A549 (cell line): ENCODE data around the gene CMTR1. TPM values are rescaled to one million over a fixed set of nuclear protein-coding genes. Genes with fewer than 3 reads are reported as not detected.

Experiments used
- ATAC-seq, 2 experiments: fragments of 200-7000 bp in 1 of 2; fragments of >200 bp in 1 of 2; cut with Nextera tagmentation in 1 of 2; cut with Tn5 transposase in 1 of 2; 3 replicates each; pipeline versions ENCODE4 v1.8.0 to v1.9.1; 2018 to 2020; ENCODE audit warnings: mild to moderate bottlenecking in 1 of 2, moderate library complexity in 1 of 2
- CTCF ChIA-PET: fragments of 300-600 bp; sonication (Branson Sonifier 250); formaldehyde crosslinking; extraction: SDS; loops from one replicate; lab custom pipeline; 2021; ENCODE audit warnings: antibody characterized with exemption, inconsistent platforms; lab: Yijun Ruan, JAX
- POLR2A ChIA-PET: fragments of 350-600 bp; formaldehyde crosslinking; extraction: SDS; loops from one replicate; lab custom pipeline; 2021; ENCODE audit warnings: antibody characterized with exemption, inconsistent platforms; lab: Yijun Ruan, JAX
- DNase-seq, 2 experiments: peaks; one replicate each; pipeline versions ENCODE4 v3.0.0 to v3.0.0-alpha.2; 2011 to 2016; ENCODE audit warnings: low read depth in 1 of 2, low spot score in 1 of 2
- FAIRE-seq: peaks from 2 replicates; lab custom pipeline; 2011; peaks lifted over from hg19 to GRCh38; lab: Jason Lieb, UNC
- H3K27ac ChIP-seq, 2 experiments: fragments of >200 bp; sonication (Bioruptor Twin); formaldehyde crosslinking; 3 replicates each; pipeline ENCODE4 v1.5.1; 2016 to 2017
- H3K4me1 ChIP-seq: fragments of >200 bp; sonication (Bioruptor Twin); formaldehyde crosslinking; 3 replicates; pipeline ENCODE4 v1.6.1; 2016
- H3K4me2 ChIP-seq: fragments of >200 bp; sonication (Bioruptor Twin); formaldehyde crosslinking; 3 replicates; pipeline ENCODE4 v1.6.1; 2016
- H3K4me3 ChIP-seq: fragments of >200 bp; sonication (Bioruptor Twin); formaldehyde crosslinking; 3 replicates; pipeline ENCODE4 v1.5.1; 2016
- H3K9me3 ChIP-seq: fragments of >200 bp; sonication (Bioruptor Twin); formaldehyde crosslinking; 3 replicates; pipeline ENCODE4 v1.6.1; 2016
- CBX2 ChIP-seq: fragments of 200-600 bp; sonication (generic); IDR thresholded peaks from 2 replicates; pipeline ENCODE4 v1.6.1; 2016; ENCODE audit warnings: low read depth, mild to moderate bottlenecking, borderline replicate concordance
- CBX8 ChIP-seq: fragments of 200-600 bp; sonication (generic); IDR thresholded peaks from 2 replicates; pipeline ENCODE4 v1.6.1; 2016
- CEBPB ChIP-seq, 2 experiments: fragments of >200 bp in 1 of 2; sonication (Bioruptor Twin) in 1 of 2; formaldehyde crosslinking in 1 of 2; IDR thresholded peaks; 2 replicates each; pipeline ENCODE4 v1.6.1; 2012 to 2016
- EHF ChIP-seq: fragments of 250-450 bp; sonication (Bioruptor Pico); IDR thresholded peaks from 2 replicates; pipeline ENCODE4 v1.5.0; 2020; ENCODE audit warnings: mild to moderate bottlenecking
- EHMT2 ChIP-seq: fragments of 200-600 bp; sonication (generic); IDR thresholded peaks from 2 replicates; pipeline ENCODE4 v1.6.1; 2016; ENCODE audit warnings: antibody characterized with exemption, low read depth, mild to moderate bottlenecking, moderate library complexity
- FOSL2 ChIP-seq, 2 experiments: fragments of 450-650 bp in 1 of 2; fragments of >200 bp in 1 of 2; sonication (Bioruptor Twin) in 1 of 2; formaldehyde crosslinking; IDR thresholded peaks; 2 replicates each; pipeline versions ENCODE4 v1.5.0 to v1.6.1; 2016 to 2020; ENCODE audit warnings: mild to moderate bottlenecking in 1 of 2, moderate library complexity in 1 of 2
- HEYL ChIP-seq: fragments of 250-450 bp; sonication (Bioruptor Pico); IDR thresholded peaks from 2 replicates; pipeline ENCODE4 v1.8.0; 2021; ENCODE audit warnings: mild to moderate bottlenecking, moderate library complexity
- HOXB13 ChIP-seq: fragments of 250-450 bp; sonication (Bioruptor Pico); IDR thresholded peaks from 2 replicates; pipeline ENCODE4 v1.5.0; 2020; ENCODE audit warnings: low read depth, mild to moderate bottlenecking, moderate library complexity
- JUNB ChIP-seq: fragments of >200 bp; sonication (Bioruptor Twin); formaldehyde crosslinking; IDR thresholded peaks from 2 replicates; pipeline ENCODE4 v1.6.1; 2016
- KDM5A ChIP-seq: fragments of 200-600 bp; sonication (generic); IDR thresholded peaks from 2 replicates; pipeline ENCODE4 v1.6.1; 2016; ENCODE audit warnings: antibody characterized with exemption, mild to moderate bottlenecking
- MAFK ChIP-seq: fragments of 450-650 bp; IDR thresholded peaks from 2 replicates; pipeline ENCODE4 v1.6.1; 2014; ENCODE audit not compliant: partially characterized antibody
- POLR2AphosphoS2 ChIP-seq: conservative IDR thresholded peaks from 2 replicates; pipeline ENCODE4 v1.6.1; 2012; ENCODE audit warnings: low read length, improper control_type of control experiment, inconsistent platforms
- RARB ChIP-seq: fragments of 250-450 bp; sonication (Bioruptor Pico); IDR thresholded peaks from 2 replicates; pipeline ENCODE4 v1.8.0; 2021; ENCODE audit warnings: mild to moderate bottlenecking, moderate library complexity
- RCOR1 ChIP-seq: fragments of 150-350 bp; IDR thresholded peaks from 2 replicates; pipeline ENCODE4 v1.6.1; 2014; ENCODE audit warnings: antibody characterized with exemption, low read length, low read depth
- RFX5 ChIP-seq: fragments of 450-650 bp; IDR thresholded peaks from 2 replicates; pipeline ENCODE4 v1.7.1; 2014; ENCODE audit warnings: antibody characterized with exemption, mild to moderate bottlenecking, moderate library complexity
- SMC3 ChIP-seq: fragments of >200 bp; sonication (Bioruptor Twin); formaldehyde crosslinking; IDR thresholded peaks from 3 replicates; pipeline ENCODE4 v1.6.1; 2018; ENCODE audit warnings: inconsistent platforms
- SREBF2 ChIP-seq: fragments of 450-650 bp; IDR thresholded peaks from 2 replicates; pipeline ENCODE4 v1.6.1; 2014; ENCODE audit warnings: mild to moderate bottlenecking, moderate library complexity
- ZC3H11A ChIP-seq: fragments of 450-650 bp; IDR thresholded peaks from 2 replicates; pipeline ENCODE4 v1.6.1; 2014; ENCODE audit warnings: antibody characterized with exemption, mild to moderate bottlenecking
- ZNF302 ChIP-seq: fragments of 250-450 bp; sonication (Bioruptor Pico); IDR thresholded peaks from 2 replicates; pipeline ENCODE4 v1.9.0; 2021; ENCODE audit warnings: inconsistent platforms, mild to moderate bottlenecking, moderate library complexity
- WGBS: methylation state at CpG from one replicate; pipeline ENCODE4 v1.1.6; 2017; ENCODE audit errors: missing lambda C conversion rate; 5-methylcytosine and 5-hydroxymethylcytosine counted together
- polyA plus RNA-seq, 4 experiments: library from polyadenylated mRNA; depleted of rRNA in 3 of 4; stranded (reverse); fragments of >200 nt; fragmentation: RNase III in 1 of 4; extraction: RNeasy Plus Mini Kit Qiagen cat#74134 plus additional on column Dnase treatment in 1 of 4; gene quantifications; 2 replicates in 3 of 4; 3 replicates in 1 of 4; pipeline ENCODE4 v1.2.3, GENCODE V29; 2011 to 2017
- TF ChIP-seq, protein P1 (sequence below): fragments of 250-450 bp; sonication (Bioruptor Pico); IDR thresholded peaks from 2 replicates; pipeline ENCODE4 v1.5.0; 2020; ENCODE audit warnings: low read depth, mild to moderate bottlenecking, moderate library complexity
- TF ChIP-seq, protein P2 (sequence below): fragments of >200 bp; sonication (Bioruptor Twin); formaldehyde crosslinking; IDR thresholded peaks from 3 replicates; pipeline ENCODE4 v1.5.1; 2016
- TF ChIP-seq, protein P3 (sequence below): fragments of 250-450 bp; sonication (Bioruptor Pico); IDR thresholded peaks from 2 replicates; pipeline ENCODE4 v1.5.0; 2021; ENCODE audit warnings: mild to moderate bottlenecking, moderate library complexity, borderline replicate concordance
- TF ChIP-seq, protein P4 (sequence below): IDR thresholded peaks from 2 replicates; pipeline ENCODE4 v1.6.1; 2012
- TF ChIP-seq, protein P5 (sequence below): fragments of 450-650 bp; IDR thresholded peaks from 2 replicates; pipeline ENCODE4 v1.6.1; 2014; ENCODE audit warnings: antibody characterized with exemption

The CMTR1 gene
- polyA plus RNA-seq, 2 of the 4 experiments (the other 2 are of a cell fraction) = 17.0 to 17.8 TPM

DNA sequence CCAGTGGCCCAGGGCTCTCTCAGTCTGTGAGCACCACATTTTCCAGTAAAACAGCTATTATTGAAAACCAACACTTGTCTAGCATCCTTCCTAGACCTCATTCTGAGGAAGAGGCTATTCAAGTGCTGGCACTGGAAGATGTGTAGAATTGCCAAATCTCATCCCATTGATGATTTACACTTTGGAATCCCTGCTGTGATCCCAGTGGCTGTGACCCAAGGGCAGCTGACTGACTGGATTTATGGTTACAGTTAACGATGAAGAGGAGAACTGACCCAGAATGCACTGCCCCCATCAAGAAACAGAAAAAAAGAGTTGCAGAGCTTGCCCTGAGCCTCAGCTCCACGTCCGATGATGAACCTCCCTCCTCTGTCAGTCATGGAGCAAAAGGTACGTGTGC, 2.4 kb downstream of the CMTR1 start (continued):
- no peak for TF ChIP-seq RCOR1
- no peak for TF ChIP-seq CBX2
- no peak for TF ChIP-seq ZNF302
- no peak for TF ChIP-seq FOSL2 (IDR thresholded peaks at IDR 0.05)
- no peak for TF ChIP-seq FOSL2 (CRISPR knock-in tag; IDR thresholded peaks at IDR 0.05)
- TF ChIP-seq RFX5 = no peak
- TF ChIP-seq SMC3 = no peak
- TF ChIP-seq KDM5A = no peak
- no peak for TF ChIP-seq MAFK
- TF ChIP-seq, protein P1, sequence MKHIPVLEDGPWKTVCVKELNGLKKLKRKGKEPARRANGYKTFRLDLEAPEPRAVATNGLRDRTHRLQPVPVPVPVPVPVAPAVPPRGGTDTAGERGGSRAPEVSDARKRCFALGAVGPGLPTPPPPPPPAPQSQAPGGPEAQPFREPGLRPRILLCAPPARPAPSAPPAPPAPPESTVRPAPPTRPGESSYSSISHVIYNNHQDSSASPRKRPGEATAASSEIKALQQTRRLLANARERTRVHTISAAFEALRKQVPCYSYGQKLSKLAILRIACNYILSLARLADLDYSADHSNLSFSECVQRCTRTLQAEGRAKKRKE (CRISPR knock-in tag) = no peak

DNA sequence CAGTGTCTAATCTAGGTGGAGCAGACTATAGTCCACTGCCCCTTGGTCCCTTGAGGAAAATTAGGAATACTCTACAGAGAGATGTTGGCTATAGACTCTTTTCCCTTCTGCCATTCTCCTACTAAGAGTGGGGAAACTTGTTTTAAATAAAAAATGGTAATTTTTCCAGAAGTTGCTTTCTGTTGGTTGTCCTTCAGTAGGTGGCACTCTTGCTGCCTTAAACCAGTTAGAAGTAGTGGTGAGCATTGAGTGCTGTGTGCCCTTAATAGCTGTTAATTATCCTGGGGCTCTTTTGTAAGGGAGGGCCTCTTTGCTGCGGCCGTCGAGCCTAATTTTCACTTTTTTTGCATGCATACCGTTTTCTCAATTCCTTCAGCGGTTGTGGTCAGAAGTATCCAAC, 2.8 kb downstream of the CMTR1 start:
- FAIRE-seq (no peak), DNase-seq (no peak)
- H3K4me1 ChIP-seq = peaks cover 8% of the 10 kb centered on the region; the same call in 1 of the 3 replicates
- H3K27ac ChIP-seq = no peak overlapping the region
- CTCF ChIA-PET = no interaction called here
- 92% methylated on average over 5 of the region's 5 CpGs for whole genome bisulfite sequencing
- no peak overlapping the region for H3K4me2 ChIP-seq
- TF ChIP-seq HOXB13 = no peak
- TF ChIP-seq HEYL (CRISPR knock-in tag) = no peak
- TF ChIP-seq, protein P1 (CRISPR knock-in tag) = no peak
- TF ChIP-seq, protein P2, sequence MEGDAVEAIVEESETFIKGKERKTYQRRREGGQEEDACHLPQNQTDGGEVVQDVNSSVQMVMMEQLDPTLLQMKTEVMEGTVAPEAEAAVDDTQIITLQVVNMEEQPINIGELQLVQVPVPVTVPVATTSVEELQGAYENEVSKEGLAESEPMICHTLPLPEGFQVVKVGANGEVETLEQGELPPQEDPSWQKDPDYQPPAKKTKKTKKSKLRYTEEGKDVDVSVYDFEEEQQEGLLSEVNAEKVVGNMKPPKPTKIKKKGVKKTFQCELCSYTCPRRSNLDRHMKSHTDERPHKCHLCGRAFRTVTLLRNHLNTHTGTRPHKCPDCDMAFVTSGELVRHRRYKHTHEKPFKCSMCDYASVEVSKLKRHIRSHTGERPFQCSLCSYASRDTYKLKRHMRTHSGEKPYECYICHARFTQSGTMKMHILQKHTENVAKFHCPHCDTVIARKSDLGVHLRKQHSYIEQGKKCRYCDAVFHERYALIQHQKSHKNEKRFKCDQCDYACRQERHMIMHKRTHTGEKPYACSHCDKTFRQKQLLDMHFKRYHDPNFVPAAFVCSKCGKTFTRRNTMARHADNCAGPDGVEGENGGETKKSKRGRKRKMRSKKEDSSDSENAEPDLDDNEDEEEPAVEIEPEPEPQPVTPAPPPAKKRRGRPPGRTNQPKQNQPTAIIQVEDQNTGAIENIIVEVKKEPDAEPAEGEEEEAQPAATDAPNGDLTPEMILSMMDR = no peak
- TF ChIP-seq CEBPB (IDR thresholded peaks at IDR 0.05) = no peak
- TF ChIP-seq RARB (CRISPR knock-in tag) = no peak
- no peak for TF ChIP-seq SREBF2
- TF ChIP-seq, protein P3, sequence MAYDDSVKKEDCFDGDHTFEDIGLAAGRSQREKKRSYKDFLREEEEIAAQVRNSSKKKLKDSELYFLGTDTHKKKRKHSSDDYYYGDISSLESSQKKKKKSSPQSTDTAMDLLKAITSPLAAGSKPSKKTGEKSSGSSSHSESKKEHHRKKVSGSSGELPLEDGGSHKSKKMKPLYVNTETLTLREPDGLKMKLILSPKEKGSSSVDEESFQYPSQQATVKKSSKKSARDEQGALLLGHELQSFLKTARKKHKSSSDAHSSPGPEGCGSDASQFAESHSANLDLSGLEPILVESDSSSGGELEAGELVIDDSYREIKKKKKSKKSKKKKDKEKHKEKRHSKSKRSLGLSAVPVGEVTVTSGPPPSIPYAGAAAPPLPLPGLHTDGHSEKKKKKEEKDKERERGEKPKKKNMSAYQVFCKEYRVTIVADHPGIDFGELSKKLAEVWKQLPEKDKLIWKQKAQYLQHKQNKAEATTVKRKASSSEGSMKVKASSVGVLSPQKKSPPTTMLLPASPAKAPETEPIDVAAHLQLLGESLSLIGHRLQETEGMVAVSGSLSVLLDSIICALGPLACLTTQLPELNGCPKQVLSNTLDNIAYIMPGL = no peak
- TF ChIP-seq ZC3H11A = no peak
- TF ChIP-seq, protein P4, sequence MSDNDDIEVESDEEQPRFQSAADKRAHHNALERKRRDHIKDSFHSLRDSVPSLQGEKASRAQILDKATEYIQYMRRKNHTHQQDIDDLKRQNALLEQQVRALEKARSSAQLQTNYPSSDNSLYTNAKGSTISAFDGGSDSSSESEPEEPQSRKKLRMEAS = no peak
- no peak for TF ChIP-seq POLR2AphosphoS2
- TF ChIP-seq EHMT2 = no peak
- no peak for TF ChIP-seq EHF (CRISPR knock-in tag)
- no peak for TF ChIP-seq CBX8
- TF ChIP-seq JUNB = no peak
- TF ChIP-seq SMC3 = no peak
- no peak for TF ChIP-seq RFX5
- TF ChIP-seq, protein P5, sequence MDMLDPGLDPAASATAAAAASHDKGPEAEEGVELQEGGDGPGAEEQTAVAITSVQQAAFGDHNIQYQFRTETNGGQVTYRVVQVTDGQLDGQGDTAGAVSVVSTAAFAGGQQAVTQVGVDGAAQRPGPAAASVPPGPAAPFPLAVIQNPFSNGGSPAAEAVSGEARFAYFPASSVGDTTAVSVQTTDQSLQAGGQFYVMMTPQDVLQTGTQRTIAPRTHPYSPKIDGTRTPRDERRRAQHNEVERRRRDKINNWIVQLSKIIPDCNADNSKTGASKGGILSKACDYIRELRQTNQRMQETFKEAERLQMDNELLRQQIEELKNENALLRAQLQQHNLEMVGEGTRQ = no peak
- TF ChIP-seq, all 56 proteins: peak for 0
- Histone ChIP-seq H3K4me3 (no peak overlapping the region), H3K9me3 (no peaks in the 10 kb centered on the region)
- POLR2A ChIA-PET = no interaction called here
- no peak for ATAC-seq
